Liver (tissue), 3 donors: ENCODE measurements around the gene P4HA1.

Experiments
- FOXA1 ChIP-seq: IDR thresholded peaks from 2 replicates; pipeline ENCODE4 v1.6.1; 2016; ENCODE audit warnings: antibody characterized with exemption
- GABPA ChIP-seq, 2 donors: IDR thresholded peaks in 1 of 2; conservative IDR thresholded peaks in 1 of 2; 2 replicates each; pipeline ENCODE4 v1.6.1; 2016; ENCODE audit warnings: antibody characterized with exemption in 2 of 2, mild to moderate bottlenecking in 1 of 2, moderate library complexity in 1 of 2
- MAX ChIP-seq: IDR thresholded peaks from 2 replicates; pipeline ENCODE4 v1.6.1; 2016; ENCODE audit warnings: antibody characterized with exemption
- TAF1 ChIP-seq: conservative IDR thresholded peaks from 2 replicates; pipeline ENCODE4 v1.6.1; 2016; ENCODE audit warnings: antibody characterized with exemption, mild to moderate bottlenecking
- YY1 ChIP-seq: IDR thresholded peaks from 2 replicates; pipeline ENCODE4 v1.6.1; 2016; ENCODE audit warnings: antibody characterized with exemption, mild to moderate bottlenecking
- TF ChIP-seq, protein P1 (sequence below): fragments of 150-350 bp; IDR thresholded peaks from 2 replicates; pipeline ENCODE4 v1.5.1; 2017; ENCODE audit warnings: improper control_type of control experiment, low read depth, low read length; ENCODE audit not compliant: missing input control
- donor health status: healthy.
- donor health status: healthy.

- TF ChIP-seq, protein P1, sequence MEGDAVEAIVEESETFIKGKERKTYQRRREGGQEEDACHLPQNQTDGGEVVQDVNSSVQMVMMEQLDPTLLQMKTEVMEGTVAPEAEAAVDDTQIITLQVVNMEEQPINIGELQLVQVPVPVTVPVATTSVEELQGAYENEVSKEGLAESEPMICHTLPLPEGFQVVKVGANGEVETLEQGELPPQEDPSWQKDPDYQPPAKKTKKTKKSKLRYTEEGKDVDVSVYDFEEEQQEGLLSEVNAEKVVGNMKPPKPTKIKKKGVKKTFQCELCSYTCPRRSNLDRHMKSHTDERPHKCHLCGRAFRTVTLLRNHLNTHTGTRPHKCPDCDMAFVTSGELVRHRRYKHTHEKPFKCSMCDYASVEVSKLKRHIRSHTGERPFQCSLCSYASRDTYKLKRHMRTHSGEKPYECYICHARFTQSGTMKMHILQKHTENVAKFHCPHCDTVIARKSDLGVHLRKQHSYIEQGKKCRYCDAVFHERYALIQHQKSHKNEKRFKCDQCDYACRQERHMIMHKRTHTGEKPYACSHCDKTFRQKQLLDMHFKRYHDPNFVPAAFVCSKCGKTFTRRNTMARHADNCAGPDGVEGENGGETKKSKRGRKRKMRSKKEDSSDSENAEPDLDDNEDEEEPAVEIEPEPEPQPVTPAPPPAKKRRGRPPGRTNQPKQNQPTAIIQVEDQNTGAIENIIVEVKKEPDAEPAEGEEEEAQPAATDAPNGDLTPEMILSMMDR, result no peak
- TF ChIP-seq YY1 (no peak), MAX (no peak), GABPA (IDR thresholded peaks at IDR 0.05 in 1 of 2, conservative IDR thresholded peaks at IDR 0.05 in 1 of 2) (no peak), FOXA1 (no peak), TAF1 (no peak)
These were observed 9.6 kb upstream of the P4HA1 start for GRCh38 chr10:73106301-73106700.
